GM12878 (cell line): ENCODE data around the gene ZNF324. TPM values are rescaled to one million over a fixed set of nuclear protein-coding genes. Genes with fewer than 3 reads are reported as not detected.

Experiments
- ATAC-seq: fragments of 200-7000 bp; cut with Tn5 transposase; 3 replicates; pipeline ENCODE4 v1.9.1; 2020; ENCODE audit warnings: mild to moderate bottlenecking, moderate library complexity
- BruUV-seq: library from RNA; stranded (reverse); fragments of 400-500 nt; replicated peaks from 2 replicates; lab custom pipeline; 2021; lab: Mats Ljungman, UMichigan
- CTCF ChIA-PET: fragments of 300-600 bp; sonication (Branson Sonifier 250); formaldehyde crosslinking; extraction: SDS; loops from one replicate; lab custom pipeline; 2021; ENCODE audit warnings: inconsistent platforms; lab: Yijun Ruan, JAX
- POLR2A ChIA-PET: fragments of 350-600 bp; formaldehyde crosslinking; extraction: SDS; loops from one replicate; lab custom pipeline; 2021; ENCODE audit warnings: inconsistent platforms; lab: Charles Lee
- RAD21 ChIA-PET: fragments of 300-600 bp; sonication (Branson Sonifier 250); formaldehyde crosslinking; loops from one replicate; lab custom pipeline; 2023; ENCODE audit warnings: antibody characterized with exemption; ENCODE audit not compliant: unreplicated experiment; lab: Charles Lee
- SMC1A ChIA-PET: fragments of 300-600 bp; sonication (Branson Sonifier 250); formaldehyde crosslinking; loops from one replicate; lab custom pipeline; 2023; ENCODE audit not compliant: unreplicated experiment, uncharacterized antibody; lab: Charles Lee
- DNase-seq: peaks from one replicate; pipeline ENCODE4 v3.0.0-alpha.2; 2011; ENCODE audit warnings: low read depth, low spot score
- FAIRE-seq: peaks from 3 replicates; lab custom pipeline; 2011; peaks lifted over from hg19 to GRCh38; lab: Jason Lieb, UNC
- H2AFZ ChIP-seq: 2 replicates; pipeline ENCODE4 v1.6.0; 2011; ENCODE audit warnings: low read depth, low read length, control low read depth; ENCODE audit not compliant: control insufficient read depth
- H3K27ac ChIP-seq: 2 replicates; pipeline ENCODE4 v1.5.1; 2011; ENCODE audit warnings: control low read depth; ENCODE audit not compliant: control insufficient read depth, insufficient read depth
- H3K27me3 ChIP-seq, 2 experiments: replicated peaks in 1 of 2; 2 replicates each; pipeline versions ENCODE4 v1.6.0 to v1.6.1; 2011; ENCODE audit warnings: low read length in 1 of 2; ENCODE audit not compliant: control insufficient read depth in 2 of 2, insufficient read depth in 2 of 2
- H3K36me3 ChIP-seq, 2 experiments: 2 replicates each; pipeline ENCODE4 v1.5.1; 2011; ENCODE audit warnings: low read length in 1 of 2; ENCODE audit not compliant: control insufficient read depth in 2 of 2, insufficient read depth in 2 of 2
- H3K4me1 ChIP-seq: 2 replicates; pipeline ENCODE4 v1.6.1; 2011; ENCODE audit warnings: mild to moderate bottlenecking, low read length, moderate library complexity, mixed read lengths; ENCODE audit not compliant: control insufficient read depth, insufficient read depth
- H3K4me2 ChIP-seq: 2 replicates; pipeline ENCODE4 v1.6.0; 2011; ENCODE audit warnings: control low read depth; ENCODE audit not compliant: control insufficient read depth, insufficient read depth
- H3K4me3 ChIP-seq: fragments of 200-600 bp; sonication (generic); 2 replicates; pipeline ENCODE4 v1.5.1; 2016
- H3K79me2 ChIP-seq: 2 replicates; pipeline ENCODE4 v1.6.0; 2011; ENCODE audit warnings: low read length; ENCODE audit not compliant: control insufficient read depth, insufficient read depth
- H3K9ac ChIP-seq: 2 replicates; pipeline ENCODE4 v1.8.0; 2011; ENCODE audit warnings: low read length, control low read depth, mixed read lengths; ENCODE audit not compliant: control insufficient read depth, insufficient read depth
- H3K9me3 ChIP-seq: replicated peaks from 3 replicates; pipeline ENCODE4 v1.5.1; 2011; ENCODE audit warnings: mild to moderate bottlenecking, low read length; ENCODE audit not compliant: control insufficient read depth, insufficient read depth
- H4K20me1 ChIP-seq: 2 replicates; pipeline ENCODE4 v1.6.0; 2011; ENCODE audit not compliant: control insufficient read depth, insufficient read depth
- ATF7 ChIP-seq: fragments of 450-650 bp; IDR thresholded peaks from 2 replicates; pipeline ENCODE4 v1.6.1; 2016; ENCODE audit warnings: low read depth, mild to moderate bottlenecking
- BCL11A ChIP-seq: IDR thresholded peaks from 2 replicates; pipeline ENCODE4 v1.6.1; 2011; ENCODE audit warnings: low read depth, low read length
- CREB1 ChIP-seq: IDR thresholded peaks from 2 replicates; pipeline ENCODE4 v1.6.1; 2012; ENCODE audit warnings: low read depth, mild to moderate bottlenecking, inconsistent platforms
- CUX1 ChIP-seq: IDR thresholded peaks from 2 replicates; pipeline ENCODE4 v1.6.1; 2012; ENCODE audit warnings: improper control_type of control experiment, low read depth, low read length; ENCODE audit not compliant: insufficient replicate concordance
- NBN ChIP-seq: fragments of 450-650 bp; IDR thresholded peaks from 2 replicates; pipeline ENCODE4 v1.6.1; 2016
- NFYA ChIP-seq: IDR thresholded peaks from 2 replicates; pipeline ENCODE4 v1.6.1; 2011; ENCODE audit warnings: low read depth, mild to moderate bottlenecking, low read length, improper control_type of control experiment, borderline replicate concordance
- SMC3 ChIP-seq: IDR thresholded peaks from 2 replicates; pipeline ENCODE4 v1.6.1; 2011; ENCODE audit warnings: low read length, improper control_type of control experiment, borderline replicate concordance
- SPI1 ChIP-seq: IDR thresholded peaks from 2 replicates; pipeline ENCODE4 v1.6.1; 2011; ENCODE audit warnings: low read depth, mild to moderate bottlenecking, low read length, moderate library complexity, borderline replicate concordance; ENCODE audit not compliant: insufficient read depth
- ZNF622 ChIP-seq: fragments of 450-650 bp; IDR thresholded peaks from 2 replicates; pipeline ENCODE4 v1.6.1; 2017; ENCODE audit warnings: mild to moderate bottlenecking, inconsistent platforms
- WGBS: methylation state at CpG from one replicate; pipeline ENCODE4 v1.1.6; 2016; ENCODE audit warnings: low lambda C conversion rate; ENCODE audit not compliant: insufficient replicate concordance, insufficient coverage; ENCODE audit errors: missing lambda C conversion rate; 5-methylcytosine and 5-hydroxymethylcytosine counted together
- in situ Hi-C: fragments of 300-500 bp; cut with MboI; formaldehyde crosslinking; loops from 9 replicates; pipeline ENCODE4 v1.14.3; 2018; ENCODE audit warnings: mixed read lengths
- intact Hi-C: fragments of 100-400 bp; cut with micrococcal nuclease; formaldehyde crosslinking; loops from one replicate; pipeline ENCODE4 v1.14.2; 2022; ENCODE audit not compliant: unreplicated experiment
- polyA plus RNA-seq, 11 experiments: library from polyadenylated mRNA; depleted of rRNA in 4 of 11; unstranded in 6 of 11; stranded (reverse) in 5 of 11; fragments of >200 nt; fragmentation: Nextera tagmentation in 4 of 11; fragmentation: Illumina TruSeq in 1 of 11; extraction: Ambion mirVana in 4 of 11; extraction: Trizol in 1 of 11; gene quantifications; 1 replicate in 1 of 11; 2 replicates in 10 of 11; pipeline versions ENCODE4 v1.2.1 to v1.2.3, GENCODE V29; 2011 to 2016; ENCODE audit warnings: inconsistent platforms in 2 of 11, missing spikeins in 2 of 11, low read depth in 1 of 11
- total RNA-seq, 4 experiments: library from RNA; depleted of rRNA in 3 of 4; stranded (reverse); fragments of >200 nt in 3 of 4; fragmentation: Illumina TruSeq in 1 of 4; extraction: Trizol in 1 of 4; gene quantifications; 2 replicates each; pipeline versions ENCODE4 v1.2.1 to v1.2.3, GENCODE V29; 2013 to 2021

Gene ZNF324
- total and polyA plus RNA-seq, 10 of the 15 experiments (the other 5 are each of a cell fraction or from before 2014, with no cell fraction given), result 0.71 to 13.9 (median 7.0) TPM

GRCh38 chr19:58492265-58492664, 25.4 kb downstream of the ZNF324 start:
- H4K20me1 ChIP-seq, result no peaks in the 10 kb centered on the region
- FAIRE-seq (no peak), DNase-seq (no peak), ATAC-seq (no peak)
- 88% methylated on average over 14 of the region's 14 CpGs for WGBS
- ChIA-PET CTCF (no interaction called here), SMC1A (no interaction called here), POLR2A (interaction anchor here (0.7 kb wide), 3 partner anchors 9 to 25 kb away, joined by 3 to 4 read pairs (median 3); no protein-coding TSS in a partner anchor), RAD21 (no interaction called here)
- no peak overlapping the region for H3K4me3 ChIP-seq
- no peaks in the 10 kb centered on the region for H3K27me3 ChIP-seq
- intact Hi-C loops (no loop called here), in situ Hi-C loops (no loop called here)
- H3K4me1 ChIP-seq, result peaks cover 25% of the 10 kb centered on the region
- H3K36me3 ChIP-seq, result no peaks in the 10 kb centered on the region; a peak in 1 of 4 replicates
- H3K4me2 ChIP-seq, result no peak overlapping the region
- H3K9me3 ChIP-seq, result no peaks in the 10 kb centered on the region; the same call in 2 of the 3 replicates
- BruUV-seq, result no TSS peak
- no peak overlapping the region for H3K27ac ChIP-seq
- no peak for TF ChIP-seq SMC3
- TF ChIP-seq ATF7, result no peak
- TF ChIP-seq SPI1, result no peak
- no peak for TF ChIP-seq CUX1
- TF ChIP-seq CREB1, result no peak
- TF ChIP-seq NFYA, result no peak
- TF ChIP-seq BCL11A, result no peak
- no peak for TF ChIP-seq NBN
- TF ChIP-seq ZNF622, result no peak
- H3K9ac ChIP-seq, result no peak overlapping the region
- no peak overlapping the region for H2AFZ ChIP-seq
- H3K79me2 ChIP-seq, result no peaks in the 10 kb centered on the region; the same call in 1 of the 2 replicates
